GM12892 (cell line): ENCODE measurements around the gene RNH1.

Experiments used
- POLR2A ChIP-seq: IDR thresholded peaks from 2 replicates; pipeline ENCODE4 v1.6.1; 2011; ENCODE audit warnings: low read depth, low read length, control low read depth
- POLR2AphosphoS5 ChIP-seq: IDR thresholded peaks from 2 replicates; pipeline ENCODE4 v1.6.1; 2011; ENCODE audit warnings: low read depth, low read length, control low read depth

DNA sequence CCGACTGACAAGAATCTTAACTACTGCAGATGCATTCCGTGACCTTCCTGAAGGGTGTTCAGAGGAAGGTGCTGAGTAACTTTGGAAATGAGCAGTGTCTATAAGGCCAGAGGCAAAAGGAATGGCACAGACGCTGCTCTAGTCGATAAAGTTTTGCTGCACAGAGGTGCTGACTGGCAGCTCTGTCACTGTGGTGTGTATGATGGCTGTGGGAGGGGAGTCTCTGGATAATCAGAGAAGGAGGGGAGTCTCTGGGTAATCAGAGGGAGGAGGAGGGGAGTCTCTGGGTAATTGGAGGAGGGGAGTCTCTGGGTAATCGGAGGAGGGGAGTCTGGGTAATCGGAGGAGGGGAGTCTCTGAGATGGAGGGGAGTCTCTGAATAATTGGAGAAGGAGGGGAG, 38.5 kb downstream of the RNH1 start:
- TF ChIP-seq POLR2A (no peak), POLR2AphosphoS5 (no peak)
